ENCODE data around the gene TMEM214.

TMEM214 gene

GRCh38 chr2:27009083-27009482 lies 23.7 kb upstream of the TMEM214 start:
- no peak for TF ChIP-seq CTCF (IDR thresholded peaks at IDR 0.05; ENCODE audit: control insufficient read depth, extremely low read depth, insufficient read depth)
- no peak overlapping the region for H3K4me3 ChIP-seq (ENCODE audit: low read depth, low read length)

GRCh38 chr2:27009716-27010115 lies 23.0 kb upstream of the TMEM214 start:
- no peak for TF ChIP-seq CTCF (IDR thresholded peaks at IDR 0.05; ENCODE audit: control insufficient read depth, extremely low read depth, insufficient read depth)
- DNase-seq (ENCODE audit: low read depth) = no peak
- no peak overlapping the region for H3K4me3 ChIP-seq (ENCODE audit: low read depth, low read length)

More at GRCh38 chr2:27009083-27009482, 23.7 kb upstream of the TMEM214 start:
- no peak for DNase-seq (ENCODE audit: low read depth)

GRCh38 chr2:27010139-27010538 lies 22.6 kb upstream of the TMEM214 start:
- no peak overlapping the region for H3K4me3 ChIP-seq (ENCODE audit: low read depth, low read length)
- no peak for TF ChIP-seq CTCF (IDR thresholded peaks at IDR 0.05; ENCODE audit: control insufficient read depth, extremely low read depth, insufficient read depth)
- DNase-seq (ENCODE audit: low read depth) = no peak

- no peak for TF ChIP-seq CTCF (IDR thresholded peaks at IDR 0.05; ENCODE audit: control insufficient read depth, extremely low read depth, insufficient read depth)
- no peak overlapping the region for H3K4me3 ChIP-seq (ENCODE audit: low read depth, low read length)
- no peak for DNase-seq (ENCODE audit: low read depth)
Measured at GRCh38 chr2:27013738-27014137, 19.0 kb upstream of the TMEM214 start.

- H3K4me3 ChIP-seq (ENCODE audit: low read depth, low read length) = no peak overlapping the region
- TF ChIP-seq CTCF (IDR thresholded peaks at IDR 0.05; ENCODE audit: control insufficient read depth, extremely low read depth, insufficient read depth) = no peak
- no peak for DNase-seq (ENCODE audit: low read depth)
Measured at GRCh38 chr2:27014771-27015433, 17.9 kb upstream of the TMEM214 start.

- DNase-seq (ENCODE audit: low read depth) = no peak
- no peak overlapping the region for H3K4me3 ChIP-seq (ENCODE audit: low read depth, low read length)
- TF ChIP-seq CTCF (IDR thresholded peaks at IDR 0.05; ENCODE audit: control insufficient read depth, extremely low read depth, insufficient read depth) = peak; percentile 66
Measured at GRCh38 chr2:27016801-27017325, 15.9 kb upstream of the TMEM214 start.

- no peak for TF ChIP-seq CTCF (IDR thresholded peaks at IDR 0.05; ENCODE audit: control insufficient read depth, extremely low read depth, insufficient read depth)
- H3K4me3 ChIP-seq (ENCODE audit: low read depth, low read length) = no peak overlapping the region
- no peak for DNase-seq (ENCODE audit: low read depth)
Measured at GRCh38 chr2:27018142-27018541, 14.6 kb upstream of the TMEM214 start.
